OCI-LY1 (cell line): ENCODE measurements around the gene DPF3.

Experiments used
- CTCF ChIP-seq: fragments of 200-600 bp; sonication (generic), shearing (Covaris generic); IDR thresholded peaks from 2 replicates; pipeline ENCODE4 v1.5.1; 2017; ENCODE audit warnings: mild to moderate bottlenecking, antibody characterized with exemption, low read length, moderate library complexity, mixed read lengths
- EZH2 ChIP-seq: fragments of 200-600 bp; sonication (generic), shearing (Covaris generic); IDR thresholded peaks from 2 replicates; pipeline ENCODE4 v1.8.0; 2017; ENCODE audit warnings: borderline replicate concordance, mixed run types, mild to moderate bottlenecking, antibody characterized with exemption, low read length, moderate library complexity, mixed read lengths

GRCh38 chr14:72709916-72710611 lies 183.8 kb downstream of the DPF3 start:
- TF ChIP-seq CTCF (no peak), EZH2 (no peak)
